Ovary (tissue), 3 donors: ENCODE measurements around the gene LIPT2.

Experiments
- CTCF ChIP-seq, 3 donors: fragments of 450-650 bp in 2 of 3; fragments of 200-600 bp in 1 of 3; IDR thresholded peaks; one replicate each; pipeline versions ENCODE4 v1.5.1 to v1.8.0; 2016 to 2022; ENCODE audit warnings: antibody characterized with exemption in 3 of 3, mild to moderate bottlenecking in 1 of 3
- EP300 ChIP-seq: sonication (generic); formaldehyde crosslinking; IDR thresholded peaks from one replicate; pipeline ENCODE4 v1.6.1; 2017; ENCODE audit warnings: antibody characterized with exemption
- POLR2A ChIP-seq: fragments of 450-650 bp; IDR thresholded peaks from one replicate; pipeline ENCODE4 v1.6.1; 2017; ENCODE audit warnings: antibody characterized with exemption, mild to moderate bottlenecking, moderate library complexity
- donor health status: DM: no; HTN: no; CAD: no.

- TF ChIP-seq CTCF (IDR thresholded peaks at IDR 0.05) (no peak), POLR2A (no peak), EP300 (no peak)
These were observed 45.2 kb upstream of the LIPT2 start for GRCh38 chr11:74538680-74539079.
